ENCODE measurements around the gene SLX4.
"Not testable (repeated sequence)": the region's sequence is repeated elsewhere in the genome, so short reads cannot be mapped to it uniquely, and the experiment has no call there.

The SLX4 gene, protein sequence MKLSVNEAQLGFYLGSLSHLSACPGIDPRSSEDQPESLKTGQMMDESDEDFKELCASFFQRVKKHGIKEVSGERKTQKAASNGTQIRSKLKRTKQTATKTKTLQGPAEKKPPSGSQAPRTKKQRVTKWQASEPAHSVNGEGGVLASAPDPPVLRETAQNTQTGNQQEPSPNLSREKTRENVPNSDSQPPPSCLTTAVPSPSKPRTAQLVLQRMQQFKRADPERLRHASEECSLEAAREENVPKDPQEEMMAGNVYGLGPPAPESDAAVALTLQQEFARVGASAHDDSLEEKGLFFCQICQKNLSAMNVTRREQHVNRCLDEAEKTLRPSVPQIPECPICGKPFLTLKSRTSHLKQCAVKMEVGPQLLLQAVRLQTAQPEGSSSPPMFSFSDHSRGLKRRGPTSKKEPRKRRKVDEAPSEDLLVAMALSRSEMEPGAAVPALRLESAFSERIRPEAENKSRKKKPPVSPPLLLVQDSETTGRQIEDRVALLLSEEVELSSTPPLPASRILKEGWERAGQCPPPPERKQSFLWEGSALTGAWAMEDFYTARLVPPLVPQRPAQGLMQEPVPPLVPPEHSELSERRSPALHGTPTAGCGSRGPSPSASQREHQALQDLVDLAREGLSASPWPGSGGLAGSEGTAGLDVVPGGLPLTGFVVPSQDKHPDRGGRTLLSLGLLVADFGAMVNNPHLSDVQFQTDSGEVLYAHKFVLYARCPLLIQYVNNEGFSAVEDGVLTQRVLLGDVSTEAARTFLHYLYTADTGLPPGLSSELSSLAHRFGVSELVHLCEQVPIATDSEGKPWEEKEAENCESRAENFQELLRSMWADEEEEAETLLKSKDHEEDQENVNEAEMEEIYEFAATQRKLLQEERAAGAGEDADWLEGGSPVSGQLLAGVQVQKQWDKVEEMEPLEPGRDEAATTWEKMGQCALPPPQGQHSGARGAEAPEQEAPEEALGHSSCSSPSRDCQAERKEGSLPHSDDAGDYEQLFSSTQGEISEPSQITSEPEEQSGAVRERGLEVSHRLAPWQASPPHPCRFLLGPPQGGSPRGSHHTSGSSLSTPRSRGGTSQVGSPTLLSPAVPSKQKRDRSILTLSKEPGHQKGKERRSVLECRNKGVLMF (N-terminal part only)

DNA sequence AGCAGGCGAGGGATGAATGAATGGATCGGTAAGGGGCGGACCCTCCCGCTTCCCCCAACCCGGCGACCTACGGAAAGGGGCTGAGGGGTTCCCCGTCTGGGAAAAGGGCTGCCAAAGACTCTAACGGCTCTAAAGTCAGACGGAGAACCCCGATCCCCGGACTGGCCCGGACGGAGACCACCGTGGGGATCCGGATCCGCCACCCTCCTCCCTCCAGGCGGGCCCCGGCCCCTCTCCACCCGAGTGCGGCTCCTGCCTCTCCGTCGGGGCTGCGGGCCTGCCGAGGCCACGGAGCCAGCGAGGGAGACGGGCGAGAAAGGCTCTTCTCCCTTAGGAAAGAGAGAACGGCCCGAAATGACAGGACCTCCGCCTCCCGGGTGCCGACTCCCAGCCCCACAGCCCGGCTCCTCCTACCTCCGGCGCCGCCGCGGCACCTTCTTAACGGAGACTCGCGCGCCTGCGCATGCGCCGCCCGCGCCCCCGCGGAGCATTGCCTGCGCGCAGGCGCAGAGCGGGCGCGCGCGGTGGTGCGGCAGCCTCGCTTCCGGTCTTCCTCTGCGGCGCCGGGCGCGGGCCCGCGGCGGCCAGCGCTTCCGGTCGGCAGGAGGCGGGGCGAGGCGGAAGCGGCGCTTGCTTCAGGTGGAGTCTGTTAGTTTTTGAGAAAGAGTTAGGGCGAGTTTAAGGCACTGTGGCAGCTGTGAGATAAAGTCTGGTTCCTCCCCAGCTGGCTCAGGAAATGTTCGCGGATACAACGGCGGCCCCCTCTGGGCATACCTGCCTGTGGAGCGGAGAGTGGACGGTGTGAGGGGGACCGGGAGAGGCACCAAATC lies at the start of gene SLX4:
TSS of gene SLX4 (minus strand) at position 461 of the 830 bp plus-strand sequence. CDS start 2,642 bp downstream, outside the sequence.
- TF ChIP-seq, protein P1, sequence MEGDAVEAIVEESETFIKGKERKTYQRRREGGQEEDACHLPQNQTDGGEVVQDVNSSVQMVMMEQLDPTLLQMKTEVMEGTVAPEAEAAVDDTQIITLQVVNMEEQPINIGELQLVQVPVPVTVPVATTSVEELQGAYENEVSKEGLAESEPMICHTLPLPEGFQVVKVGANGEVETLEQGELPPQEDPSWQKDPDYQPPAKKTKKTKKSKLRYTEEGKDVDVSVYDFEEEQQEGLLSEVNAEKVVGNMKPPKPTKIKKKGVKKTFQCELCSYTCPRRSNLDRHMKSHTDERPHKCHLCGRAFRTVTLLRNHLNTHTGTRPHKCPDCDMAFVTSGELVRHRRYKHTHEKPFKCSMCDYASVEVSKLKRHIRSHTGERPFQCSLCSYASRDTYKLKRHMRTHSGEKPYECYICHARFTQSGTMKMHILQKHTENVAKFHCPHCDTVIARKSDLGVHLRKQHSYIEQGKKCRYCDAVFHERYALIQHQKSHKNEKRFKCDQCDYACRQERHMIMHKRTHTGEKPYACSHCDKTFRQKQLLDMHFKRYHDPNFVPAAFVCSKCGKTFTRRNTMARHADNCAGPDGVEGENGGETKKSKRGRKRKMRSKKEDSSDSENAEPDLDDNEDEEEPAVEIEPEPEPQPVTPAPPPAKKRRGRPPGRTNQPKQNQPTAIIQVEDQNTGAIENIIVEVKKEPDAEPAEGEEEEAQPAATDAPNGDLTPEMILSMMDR (IDR thresholded peaks at IDR 0.05; ENCODE audit: extremely low read depth, missing control alignments): no peak
- DNase-seq (ENCODE audit: low spot score): peak; percentile 100

DNA sequence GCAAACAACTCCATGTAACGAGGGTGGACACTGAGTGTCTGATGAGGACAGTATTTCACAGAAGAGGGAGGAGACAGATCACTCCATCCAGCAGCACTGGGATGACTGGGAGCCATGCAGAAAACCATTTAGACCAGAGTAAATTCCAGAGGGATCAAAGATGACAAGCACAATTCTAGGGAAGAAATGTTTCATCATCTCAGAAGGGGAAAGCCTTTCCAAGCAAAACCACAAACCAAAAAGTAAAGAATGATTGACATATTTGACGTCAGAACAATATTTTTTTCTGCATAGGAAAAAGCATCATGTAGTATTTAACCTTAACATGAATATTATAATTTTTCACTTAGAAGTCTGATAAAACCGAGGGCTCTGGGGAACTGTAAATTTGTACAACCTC lies 47.8 kb upstream of the SLX4 start:
- DNase-seq (ENCODE audit: low spot score): no peak
- TF ChIP-seq, protein P1 (IDR thresholded peaks at IDR 0.05; ENCODE audit: extremely low read depth, missing control alignments): no peak

DNA sequence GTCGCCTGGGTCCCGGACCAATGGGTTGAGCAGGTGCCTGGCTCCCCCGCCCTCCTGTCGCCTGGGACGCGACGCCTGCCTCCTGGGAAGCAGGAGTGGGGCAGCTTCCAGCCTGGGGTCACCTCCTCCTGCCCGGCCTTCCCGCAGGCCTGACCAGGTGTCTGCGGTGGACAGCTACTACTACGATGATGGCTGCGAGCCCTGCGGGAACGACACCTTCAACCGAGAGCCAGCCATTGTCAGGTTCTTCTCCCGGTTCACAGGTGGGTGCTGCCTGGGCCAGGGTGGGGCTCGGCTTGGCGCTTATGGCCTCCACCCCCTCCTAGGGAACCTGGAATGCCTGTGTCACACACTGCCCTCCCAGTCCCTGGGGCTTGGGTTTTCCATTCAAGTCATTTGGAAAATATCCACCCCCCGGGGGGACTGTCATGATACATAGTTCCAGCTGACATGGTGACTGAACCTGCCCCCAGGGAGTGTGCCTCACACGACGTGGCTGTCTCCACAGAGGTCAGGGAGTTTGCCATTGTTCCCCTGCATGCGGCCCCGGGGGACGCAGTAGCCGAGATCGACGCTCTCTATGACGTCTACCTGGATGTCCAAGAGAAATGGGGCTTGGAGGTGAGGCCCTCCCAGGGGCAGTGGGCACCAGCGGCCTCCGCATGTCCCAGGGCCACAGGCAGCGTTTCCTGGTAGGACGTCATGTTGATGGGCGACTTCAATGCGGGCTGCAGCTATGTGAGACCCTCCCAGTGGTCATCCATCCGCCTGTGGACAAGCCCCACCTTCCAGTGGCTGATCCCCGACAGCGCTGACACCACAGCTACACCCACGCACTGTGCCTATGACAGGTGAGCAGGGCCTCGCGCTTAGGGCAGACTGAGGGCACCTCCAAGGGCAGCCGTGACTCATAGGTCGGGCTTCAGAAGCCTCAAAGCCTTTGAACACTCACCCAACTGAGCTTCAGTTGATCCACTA lies 45.4 kb upstream of the SLX4 start:
- TF ChIP-seq, protein P1 (IDR thresholded peaks at IDR 0.05; ENCODE audit: extremely low read depth, missing control alignments): no peak

DNA sequence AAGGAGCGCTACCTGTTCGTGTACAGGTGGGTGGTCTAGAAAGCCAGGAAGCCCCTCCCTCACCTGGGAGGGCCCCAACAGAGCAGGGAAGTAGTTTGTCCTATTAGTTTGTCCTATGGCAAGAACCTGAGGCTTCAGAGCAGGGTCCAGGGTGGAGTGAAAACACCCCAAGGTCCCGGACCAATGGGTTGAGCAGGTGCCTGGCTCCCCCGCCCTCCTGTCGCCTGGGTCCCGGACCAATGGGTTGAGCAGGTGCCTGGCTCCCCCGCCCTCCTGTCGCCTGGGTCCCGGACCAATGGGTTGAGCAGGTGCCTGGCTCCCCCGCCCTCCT lies 44.7 kb upstream of the SLX4 start:
- DNase-seq (ENCODE audit: low spot score): not testable (repeated sequence)

More for the DNA sequence above, 45.4 kb upstream of the SLX4 start:
- no peak for DNase-seq (ENCODE audit: low spot score)

DNA sequence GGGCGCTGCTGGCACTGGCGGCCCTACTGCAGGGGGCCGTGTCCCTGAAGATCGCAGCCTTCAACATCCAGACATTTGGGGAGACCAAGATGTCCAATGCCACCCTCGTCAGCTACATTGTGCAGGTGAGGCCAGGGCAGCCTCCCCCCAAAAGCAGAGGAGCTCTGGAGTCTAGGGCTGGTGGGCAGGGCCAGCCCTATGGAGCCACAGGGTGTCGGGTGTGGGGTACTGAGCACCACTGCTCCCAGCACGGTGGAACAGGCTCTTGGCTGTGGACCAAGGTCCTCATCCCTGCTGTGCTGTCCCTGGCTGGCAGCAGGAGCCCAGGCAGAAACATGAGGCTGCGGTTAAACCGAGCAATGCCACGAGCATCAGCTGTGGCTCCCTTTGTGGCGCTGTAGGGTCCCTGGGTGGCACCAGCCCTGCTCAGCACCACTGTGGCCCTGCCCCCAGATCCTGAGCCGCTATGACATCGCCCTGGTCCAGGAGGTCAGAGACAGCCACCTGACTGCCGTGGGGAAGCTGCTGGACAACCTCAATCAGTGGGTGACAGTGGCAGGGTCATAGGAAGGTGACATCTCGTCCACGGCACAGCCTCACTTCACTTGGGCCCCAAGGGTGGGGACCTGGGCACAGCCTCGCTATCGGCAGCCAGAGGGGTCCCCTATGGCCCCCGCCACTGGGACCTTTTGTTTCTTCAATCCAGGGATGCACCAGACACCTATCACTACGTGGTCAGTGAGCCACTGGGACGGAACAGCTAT lies 44.2 kb upstream of the SLX4 start:
- TF ChIP-seq, protein P1 (IDR thresholded peaks at IDR 0.05; ENCODE audit: extremely low read depth, missing control alignments): no peak
- no peak for DNase-seq (ENCODE audit: low spot score)

DNA sequence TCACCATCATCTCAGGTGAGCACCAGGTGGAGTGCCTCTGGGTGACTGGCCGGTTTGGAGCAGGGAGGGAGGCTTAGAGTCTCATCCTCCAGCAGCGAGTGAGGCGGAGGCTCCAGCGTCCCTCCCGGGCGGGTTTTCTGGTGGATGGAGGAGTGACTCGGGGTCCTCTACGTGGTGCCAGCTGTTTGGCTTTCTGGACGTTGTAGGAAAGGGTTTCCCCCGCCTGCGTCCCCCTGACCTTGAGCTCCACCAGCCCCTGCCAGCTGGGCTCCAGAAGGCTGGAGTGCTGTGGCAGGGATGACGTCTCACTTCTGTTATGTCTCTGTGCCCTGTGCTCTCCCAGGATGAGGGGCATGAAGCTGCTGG lies 43.6 kb upstream of the SLX4 start:
- DNase-seq (ENCODE audit: low spot score): no peak
- TF ChIP-seq, protein P1 (IDR thresholded peaks at IDR 0.05; ENCODE audit: extremely low read depth, missing control alignments): no peak

Measured in GM20000 (cell line).